ENCODE results near the gene RERG. TPM values are rescaled to one million over a fixed set of nuclear protein-coding genes. Genes with fewer than 3 reads are reported as not detected.

The RERG gene
- total and polyA plus RNA-seq, 2 donors (not counting 3 experiments of a cell fraction or from before 2014, with no cell fraction given), result not detected

GRCh38 chr12:15240898-15241297, 19.7 kb upstream of the RERG start:
- TF ChIP-seq JUN (IDR thresholded peaks at IDR 0.05; ENCODE audit: borderline replicate concordance, insufficient read depth, insufficient read length, low read depth) (no peak), MYC (IDR thresholded peaks at IDR 0.05; ENCODE audit: low read depth, low read length) (no peak), GATA2 (IDR thresholded peaks at IDR 0.05; ENCODE audit: insufficient read depth, insufficient read length, low read depth, low read length) (no peak), EZH2 (IDR thresholded peaks at IDR 0.05; ENCODE audit: borderline replicate concordance, low read depth, low read length, severe bottlenecking) (no peak), CTCF (IDR thresholded peaks at IDR 0.05; ENCODE audit: extremely low read depth in 1 of 2, insufficient read depth in 1 of 2, low read depth in 1 of 2, low read length in 2 of 2) (no peak), FOS (IDR thresholded peaks at IDR 0.05; ENCODE audit: borderline replicate concordance, insufficient read depth, low read length) (no peak), POLR2AphosphoS5 (IDR thresholded peaks at IDR 0.05; ENCODE audit: insufficient read depth, low read depth, low read length) (no peak), POLR2A (IDR thresholded peaks at IDR 0.05; ENCODE audit: low read depth, low read length) (no peak)
- TF ChIP-seq, protein P1, sequence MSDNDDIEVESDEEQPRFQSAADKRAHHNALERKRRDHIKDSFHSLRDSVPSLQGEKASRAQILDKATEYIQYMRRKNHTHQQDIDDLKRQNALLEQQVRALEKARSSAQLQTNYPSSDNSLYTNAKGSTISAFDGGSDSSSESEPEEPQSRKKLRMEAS (IDR thresholded peaks at IDR 0.05; ENCODE audit: insufficient read depth, insufficient read length), result no peak
- H3K4me3 ChIP-seq (replicated peaks in 1 of 3; ENCODE audit: insufficient read depth in 1 of 3, low read depth in 1 of 3, low read length in 3 of 3), result no peak overlapping the region
- CTCF ChIA-PET, result interaction anchor here (1.0 to 1.2 kb wide), 3 partner anchors 14 to 223 kb away, joined by 3 to 4 read pairs (median 3); no protein-coding TSS in a partner anchor
- no peaks in the 10 kb centered on the region for H3K9me3 ChIP-seq (replicated peaks; ENCODE audit: control insufficient read depth, insufficient read depth, low read length)
- intact Hi-C loops (cut with micrococcal nuclease) (no loop called here), dilution Hi-C loops (cut with MboI; ENCODE audit: extremely low pct_ligation_motif_present, low sequenced_read_pairs) (no loop called here)
- H3K36me3 ChIP-seq (ENCODE audit: control insufficient read depth in 2 of 2, extremely low read depth in 1 of 2, insufficient read depth in 2 of 2, low read length in 2 of 2), result no peaks in the 10 kb centered on the region
- H2AFZ ChIP-seq (ENCODE audit: low read depth, low read length), result no peak overlapping the region
- H3K9ac ChIP-seq (replicated peaks; ENCODE audit: extremely low read depth, insufficient read depth, low read length), result no peak overlapping the region
- H3K4me2 ChIP-seq (ENCODE audit: insufficient read depth, low read length), result no peak overlapping the region
- FAIRE-seq, result no peak
- no peaks in the 10 kb centered on the region for H3K79me2 ChIP-seq (ENCODE audit: control insufficient read depth, insufficient read depth, low read length)
- peaks cover 9 to 12% of the 10 kb centered on the region in 2 experiments for H3K27me3 ChIP-seq (ENCODE audit: control insufficient read depth in 2 of 2, insufficient read depth in 2 of 2, low read length in 2 of 2)
- DNase-seq (ENCODE audit: low read depth, low spot score), result no peak
- H3K27ac ChIP-seq (ENCODE audit: insufficient read depth, low read depth, low read length), result no peak overlapping the region
- H3K4me1 ChIP-seq (ENCODE audit: control insufficient read depth, extremely low read depth, insufficient read depth, low read length), result no peaks in the 10 kb centered on the region
- no peaks in the 10 kb centered on the region for H4K20me1 ChIP-seq (replicated peaks; ENCODE audit: control insufficient read depth, extremely low read depth, insufficient read depth, low read length)
- H3K9me1 ChIP-seq (replicated peaks; ENCODE audit: control insufficient read depth, extremely low read depth, insufficient read depth, low read length), result no peaks in the 10 kb centered on the region
- POLR2A ChIA-PET, result no interaction called here
- BruUV-seq (replicated peaks), result no TSS peak
